NT2/D1 (cell line): ENCODE results near the gene RAB11A.

ENCODE experiments used
- DNase-seq: peaks from one replicate; pipeline ENCODE4 v3.0.0-alpha.2; 2011; ENCODE audit warnings: low read depth, low spot score
- H3K27me3 ChIP-seq: 2 replicates; pipeline ENCODE4 v1.6.0; 2011; ENCODE audit warnings: mild to moderate bottlenecking; ENCODE audit not compliant: insufficient read length, insufficient read depth
- H3K36me3 ChIP-seq: 2 replicates; pipeline ENCODE4 v1.6.1; 2011; ENCODE audit warnings: mild to moderate bottlenecking, low read length, mixed read lengths; ENCODE audit not compliant: insufficient read depth, insufficient read length
- H3K4me1 ChIP-seq: 2 replicates; pipeline ENCODE4 v1.5.1; 2011; ENCODE audit not compliant: insufficient read depth, insufficient read length
- H3K4me3 ChIP-seq: 2 replicates; pipeline ENCODE4 v1.5.1; 2011; ENCODE audit warnings: low read depth; ENCODE audit not compliant: insufficient read length
- H3K9ac ChIP-seq: 2 replicates; pipeline ENCODE4 v1.6.0; 2011; ENCODE audit warnings: low read depth; ENCODE audit not compliant: insufficient read length
- H3K9me3 ChIP-seq: 2 replicates; pipeline ENCODE4 v1.5.1; 2011; ENCODE audit warnings: mild to moderate bottlenecking, low read length; ENCODE audit not compliant: insufficient read depth
- SUZ12 ChIP-seq: IDR thresholded peaks from 2 replicates; pipeline ENCODE4 v1.6.1; 2011; ENCODE audit not compliant: insufficient read length, insufficient read depth; ENCODE audit errors: extremely low read depth
- YY1 ChIP-seq: IDR thresholded peaks from 2 replicates; pipeline ENCODE4 v1.6.1; 2011; ENCODE audit not compliant: insufficient read length, insufficient read depth
- ZNF274 ChIP-seq: IDR thresholded peaks from 2 replicates; pipeline ENCODE4 v1.6.1; 2011; ENCODE audit warnings: mild to moderate bottlenecking, low read depth, low read length

The RAB11A gene

DNA sequence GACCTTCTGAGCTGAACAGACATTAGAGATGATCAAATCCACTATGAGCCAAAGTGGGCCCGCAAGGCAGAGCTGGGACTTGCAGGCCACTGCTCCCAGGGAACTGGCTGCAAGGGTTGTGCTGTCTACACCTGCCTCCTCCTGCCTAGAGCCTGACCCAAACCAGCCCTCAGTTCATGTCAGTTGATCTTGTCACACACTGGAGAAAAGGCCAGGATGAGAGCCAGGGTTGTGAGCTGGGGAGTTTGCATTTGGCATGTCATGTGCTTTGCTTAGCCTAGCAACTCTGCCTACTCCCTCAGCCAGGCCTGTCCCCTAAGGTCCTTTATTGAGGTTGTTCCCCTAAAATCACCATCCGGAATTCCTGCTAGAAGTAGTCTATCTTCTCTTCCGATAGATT is 67.8 kb downstream of the RAB11A start:
- Histone ChIP-seq H3K36me3 (no peaks in the 10 kb centered on the region), H3K4me1 (no peaks in the 10 kb centered on the region), H3K9me3 (no peaks in the 10 kb centered on the region), H3K4me3 (no peak overlapping the region), H3K9ac (no peak overlapping the region), H3K27me3 (no peaks in the 10 kb centered on the region)
- no peak for DNase-seq
- no peak for TF ChIP-seq SUZ12
- no peak for TF ChIP-seq ZNF274
- no peak for TF ChIP-seq YY1

DNA sequence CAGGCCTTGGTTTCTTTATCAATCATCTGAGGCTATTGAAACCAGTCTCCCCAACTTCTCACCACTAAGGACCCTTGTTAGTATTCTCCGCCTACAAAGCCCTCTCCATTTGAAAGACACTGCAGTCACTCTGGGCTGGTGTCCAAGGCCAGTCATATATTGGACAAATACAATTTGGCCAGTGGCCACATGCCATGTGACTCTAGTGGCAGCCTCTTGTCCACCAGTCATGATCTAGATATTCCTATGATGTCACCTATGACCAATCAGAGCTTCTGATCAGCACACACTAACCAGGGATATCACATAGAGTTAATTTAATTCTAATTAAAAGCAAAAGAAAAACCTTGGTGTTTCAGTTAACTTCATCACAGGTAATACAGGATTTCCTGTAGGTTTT is 68.2 kb downstream of the RAB11A start:
- Histone ChIP-seq H3K9ac (no peak overlapping the region), H3K4me1 (no peaks in the 10 kb centered on the region), H3K27me3 (no peaks in the 10 kb centered on the region), H3K4me3 (no peak overlapping the region), H3K36me3 (no peaks in the 10 kb centered on the region), H3K9me3 (no peaks in the 10 kb centered on the region)
- no peak for TF ChIP-seq ZNF274
- no peak for TF ChIP-seq YY1
- TF ChIP-seq SUZ12 = no peak
- DNase-seq = no peak

DNA sequence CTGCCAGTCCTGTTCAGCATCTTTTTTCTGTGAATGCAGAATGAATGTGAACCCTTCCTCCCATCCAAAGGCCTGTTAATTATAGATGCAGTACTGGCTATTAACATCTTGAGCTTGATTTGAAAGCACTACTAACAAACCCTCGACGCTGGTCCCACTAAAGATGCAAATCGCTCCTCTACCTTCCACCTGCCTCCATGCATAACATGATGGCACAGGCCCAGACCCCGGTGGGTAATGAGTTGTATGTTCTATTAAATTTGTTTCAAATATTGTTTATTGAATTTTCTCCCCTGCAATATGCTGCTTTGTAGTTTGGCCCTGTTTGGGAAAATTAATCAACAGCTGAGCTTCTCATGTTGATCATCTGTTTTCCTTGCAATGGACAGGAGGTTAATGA is 69.3 kb downstream of the RAB11A start:
- Histone ChIP-seq H3K9me3 (no peaks in the 10 kb centered on the region), H3K27me3 (no peaks in the 10 kb centered on the region), H3K36me3 (no peaks in the 10 kb centered on the region), H3K9ac (no peak overlapping the region), H3K4me3 (no peak overlapping the region), H3K4me1 (no peaks in the 10 kb centered on the region)
- DNase-seq = no peak
- no peak for TF ChIP-seq SUZ12
- TF ChIP-seq ZNF274 = no peak
- no peak for TF ChIP-seq YY1

DNA sequence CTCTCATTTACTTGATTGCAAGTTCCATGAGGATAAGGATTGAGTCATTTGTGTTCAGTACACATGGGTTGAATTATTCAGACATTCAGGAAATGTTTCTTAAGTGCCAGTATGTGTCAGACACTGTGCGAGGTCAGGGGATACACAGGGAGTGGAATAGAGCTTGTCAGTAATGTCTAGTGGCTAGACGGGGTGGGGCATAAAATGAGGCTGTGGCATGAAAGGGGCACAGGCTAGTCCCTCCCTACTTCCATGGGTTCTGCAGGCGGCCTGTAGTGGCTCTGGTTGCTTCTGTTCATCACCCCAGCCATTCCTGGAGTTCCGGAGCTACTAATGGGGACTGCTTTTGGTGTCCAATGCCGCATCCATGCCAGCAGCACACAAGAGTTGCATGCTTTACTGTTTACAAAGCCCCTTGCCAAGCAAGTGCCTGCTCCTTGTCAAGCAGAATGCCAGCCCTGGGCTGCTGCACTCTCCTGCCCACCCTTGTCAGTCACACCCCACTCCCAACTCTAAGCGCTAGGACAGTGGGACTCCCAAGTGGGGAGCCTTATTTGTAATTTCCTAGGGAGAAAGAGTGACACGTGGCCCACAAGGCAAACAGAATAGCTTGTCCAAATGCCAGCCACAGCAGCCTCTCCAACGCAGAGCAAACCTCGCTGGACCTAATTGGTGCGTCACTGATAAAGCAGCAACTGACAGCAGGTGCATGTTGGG is 70.8 kb downstream of the RAB11A start:
- Histone ChIP-seq H3K27me3 (no peaks in the 10 kb centered on the region), H3K4me1 (no peaks in the 10 kb centered on the region), H3K36me3 (no peaks in the 10 kb centered on the region), H3K9ac (no peak overlapping the region), H3K9me3 (no peaks in the 10 kb centered on the region), H3K4me3 (no peak overlapping the region)
- no peak for TF ChIP-seq SUZ12
- TF ChIP-seq YY1 = no peak
- no peak for TF ChIP-seq ZNF274
- no peak for DNase-seq

DNA sequence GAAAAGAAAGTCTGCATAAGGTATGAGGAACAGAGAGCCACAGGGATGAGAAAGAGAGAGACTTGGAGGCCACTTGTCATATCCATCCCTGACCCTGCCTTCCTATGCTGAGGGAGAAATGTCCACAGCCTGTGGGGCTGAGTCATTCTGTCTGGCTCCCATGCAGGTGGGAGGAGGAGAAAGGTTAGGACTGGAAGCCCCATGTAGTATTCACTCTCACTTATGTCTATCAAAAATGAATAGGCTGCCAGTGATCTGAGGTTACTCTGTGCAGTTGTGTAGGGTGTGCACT is 71.3 kb downstream of the RAB11A start:
- Histone ChIP-seq H3K9me3 (no peaks in the 10 kb centered on the region), H3K27me3 (no peaks in the 10 kb centered on the region), H3K4me3 (no peak overlapping the region), H3K4me1 (no peaks in the 10 kb centered on the region), H3K36me3 (no peaks in the 10 kb centered on the region), H3K9ac (no peak overlapping the region)
- DNase-seq = no peak
- TF ChIP-seq ZNF274 = no peak
- TF ChIP-seq YY1 = no peak
- TF ChIP-seq SUZ12 = no peak
